Cardiac ventricle fibroblast (primary cell): Measurements from ENCODE around the gene AMPD2. TPM values are rescaled to one million over a fixed set of nuclear protein-coding genes. Genes with fewer than 3 reads are reported as not detected.

ENCODE experiments used
- total RNA-seq: library from RNA; depleted of rRNA; stranded (reverse); fragments of >200 nt; gene quantifications from 2 replicates; pipeline ENCODE4 v1.2.3, GENCODE V29; 2015

Gene AMPD2
- 48.8 and 73.6 TPM in 2 replicates for total RNA-seq

DNA sequence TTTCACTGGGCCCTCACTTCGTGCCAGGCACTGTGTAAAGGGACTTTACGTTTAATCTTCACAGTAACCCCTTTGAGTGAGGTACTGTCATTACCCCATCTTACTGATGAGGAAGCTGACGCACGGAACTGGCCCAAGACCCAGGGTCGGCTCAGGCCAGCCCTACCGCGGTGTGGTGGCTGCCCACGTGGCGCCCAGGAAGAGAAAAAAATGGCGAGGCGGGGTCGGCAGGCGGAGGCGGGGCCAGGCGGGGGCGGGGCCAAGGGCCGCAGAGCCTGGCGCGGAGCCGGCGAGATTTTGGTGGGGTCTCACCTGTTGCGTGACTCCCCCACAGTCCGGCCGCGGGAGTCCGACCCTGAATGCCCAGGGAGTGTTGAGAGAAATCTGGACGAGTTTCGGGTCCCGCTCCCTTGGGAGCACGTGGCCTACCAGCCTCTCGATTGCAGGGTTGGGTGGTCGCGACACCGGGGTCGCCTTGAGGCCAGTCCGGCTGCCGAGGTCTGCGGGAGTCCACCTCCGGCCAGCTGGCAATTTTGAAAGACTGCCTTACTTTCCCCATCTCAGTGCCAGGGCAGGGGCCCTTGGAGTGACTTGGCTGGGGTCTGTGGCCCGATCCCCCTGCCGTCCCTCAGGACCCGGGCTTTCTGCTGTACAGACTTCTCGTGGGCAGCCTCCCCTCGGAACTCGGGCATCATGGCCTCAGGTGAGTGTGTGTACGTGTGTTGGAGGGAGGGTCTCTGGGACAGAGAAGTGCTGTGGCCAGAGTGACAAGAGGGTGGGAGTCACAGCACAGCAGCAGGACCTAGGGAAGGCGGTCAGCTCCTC is at the start of gene AMPD2, which contains the start of gene GNAT2:
Gene AMPD2, plus strand, starts transcription at position 262 of the 825 bp plus-strand sequence. CDS start 1,339 bp downstream, outside the sequence.
Gene GNAT2, minus strand, starts transcription at position 41 of the 825 bp plus-strand sequence. CDS start 6,746 bp downstream, outside the sequence.

DNA sequence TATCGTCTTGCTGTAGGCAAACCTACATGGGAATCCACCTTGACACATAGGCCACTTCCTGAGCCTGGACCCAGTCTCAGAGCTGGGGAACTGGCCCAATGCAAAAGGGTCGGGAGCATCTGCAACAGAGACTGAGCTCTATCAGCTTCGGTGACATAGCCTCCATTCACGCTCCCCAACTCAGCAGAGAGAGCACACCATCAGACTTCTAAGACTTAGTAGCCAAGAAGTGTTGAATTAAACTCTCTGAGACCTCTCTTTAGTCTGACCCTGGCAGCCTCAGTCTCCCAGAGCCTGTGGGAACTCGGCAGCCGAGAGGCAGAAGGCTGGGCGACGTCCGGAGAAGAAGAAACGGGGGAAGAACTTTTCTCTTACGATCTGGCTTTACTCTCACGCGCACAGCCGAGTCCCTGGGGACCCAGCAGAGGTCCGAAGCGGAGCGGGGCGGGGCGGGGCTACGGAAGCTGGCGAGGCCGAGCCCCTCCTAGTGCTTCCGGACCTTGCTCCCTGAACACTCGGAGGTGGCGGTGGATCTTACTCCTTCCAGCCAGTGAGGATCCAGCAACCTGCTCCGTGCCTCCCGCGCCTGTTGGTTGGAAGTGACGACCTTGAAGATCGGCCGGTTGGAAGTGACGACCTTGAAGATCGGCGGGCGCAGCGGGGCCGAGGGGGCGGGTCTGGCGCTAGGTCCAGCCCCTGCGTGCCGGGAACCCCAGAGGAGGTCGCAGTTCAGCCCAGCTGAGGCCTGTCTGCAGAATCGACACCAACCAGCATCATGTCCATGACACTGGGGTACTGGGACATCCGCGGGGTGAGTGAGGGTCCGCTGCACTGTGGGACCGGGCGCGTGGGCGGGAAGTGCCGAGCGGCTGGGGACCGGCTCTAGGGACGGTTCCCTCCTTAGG is 36.2 kb downstream of the AMPD2 start, which contains the start of gene GSTM4:
Gene GSTM4, plus strand, starts transcription at position 485 of the 905 bp plus-strand sequence. Its CDS starts 291 bp downstream, at position 776.

DNA sequence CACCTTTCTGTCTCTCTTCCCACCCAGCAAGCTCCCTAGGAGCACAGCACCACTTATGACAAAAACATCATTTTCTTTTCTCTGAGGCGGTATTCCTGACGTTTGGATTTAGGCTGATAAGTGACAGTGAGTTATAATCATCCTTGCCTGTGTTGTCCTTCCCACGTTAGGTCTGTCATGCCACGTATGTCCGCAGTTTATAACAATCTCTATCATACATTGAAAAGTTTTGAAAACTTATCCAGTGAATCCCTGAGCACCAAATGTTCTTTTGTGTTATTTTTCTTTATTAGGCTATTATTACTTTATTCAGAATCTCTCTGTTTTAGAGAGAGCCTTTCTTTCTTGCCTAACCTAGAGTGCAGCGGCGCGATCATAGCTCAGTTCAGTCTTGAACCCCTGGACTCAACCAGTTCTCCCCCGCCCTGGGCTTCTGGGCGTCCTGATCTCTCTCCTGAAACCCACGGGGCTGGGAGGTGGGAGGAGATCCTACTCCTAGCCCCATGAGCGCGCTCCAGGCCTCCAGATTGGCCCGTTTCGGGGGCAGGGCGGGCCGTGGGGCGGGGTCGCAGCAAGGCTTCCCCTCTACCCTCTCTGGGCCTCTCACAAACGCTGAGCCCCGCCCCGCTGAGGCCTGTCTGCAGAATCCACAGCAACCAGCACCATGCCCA is 48.0 kb downstream of the AMPD2 start, which contains the start of gene GSTM2:
Gene GSTM2, plus strand, starts transcription at position 606 of the 671 bp plus-strand sequence. Its CDS starts 59 bp downstream, at position 665.

Other genes starting within 250 kb of the AMPD2 start
- 3.5 and 4.6 TPM in 2 replicates for gene SORT1, start 221.9 kb upstream of the AMPD2 start, total RNA-seq
- 27.3 and 27.6 TPM in 2 replicates for gene PSMA5, start 193.4 kb upstream of the AMPD2 start, total RNA-seq
- gene SYPL2, start 153.3 kb upstream of the AMPD2 start, total RNA-seq = 0.29 and 1.00 TPM in 2 replicates
- 2.2 and 3.7 TPM in 2 replicates for gene ATXN7L2, start 135.9 kb upstream of the AMPD2 start, total RNA-seq
- 3.8 and 5.2 TPM in 2 replicates for gene CYB561D1, start 125.7 kb upstream of the AMPD2 start, total RNA-seq
- gene AMIGO1, start 110.1 kb upstream of the AMPD2 start, total RNA-seq = 1.2 and 1.4 TPM in 2 replicates
- gene GPR61, start 80.0 kb upstream of the AMPD2 start, total RNA-seq = not detected in 2 replicates
- gene GNAI3, start 71.2 kb upstream of the AMPD2 start, total RNA-seq = 7.4 and 7.6 TPM in 2 replicates
- gene GNAT2, start 221 bp upstream of the AMPD2 start, total RNA-seq = 0.68 TPM in 1 of 2 replicates, not detected in the other
- gene GSTM4, start 36.3 kb downstream of the AMPD2 start, total RNA-seq = 19.7 and 39.6 TPM in 2 replicates
- 20.9 and 21.6 TPM in 2 replicates for gene GSTM2, start 48.2 kb downstream of the AMPD2 start, total RNA-seq
- gene GSTM1, start 68.0 kb downstream of the AMPD2 start, total RNA-seq = not detected in 2 replicates
- 4.4 and 7.1 TPM in 2 replicates for gene GSTM5, start 92.4 kb downstream of the AMPD2 start, total RNA-seq
- gene GSTM3, start 121.2 kb downstream of the AMPD2 start, total RNA-seq = 135 and 155 TPM in 2 replicates
- gene EPS8L3, start 144.1 kb downstream of the AMPD2 start, total RNA-seq = not detected in 2 replicates